HepG2 (cell line): ENCODE results near the gene ARSB. TPM values are rescaled to one million over a fixed set of nuclear protein-coding genes. Genes with fewer than 3 reads are reported as not detected.

ENCODE experiments used
- ATAC-seq: fragments of 200-7000 bp; cut with Tn5 transposase; 3 replicates; pipeline ENCODE4 v1.9.1; 2020; ENCODE audit warnings: mild to moderate bottlenecking, moderate library complexity
- BruUV-seq: library from RNA; stranded (reverse); fragments of 400-500 nt; replicated peaks from 2 replicates; lab custom pipeline; 2021; lab: Mats Ljungman, UMichigan
- CTCF ChIA-PET: fragments of 300-600 bp; formaldehyde crosslinking; extraction: SDS; loops from one replicate; lab custom pipeline; 2021; ENCODE audit warnings: low total read pairs, inconsistent platforms, low intra/inter-chr PET ratio; lab: Yijun Ruan, JAX
- POLR2A ChIA-PET: fragments of 350-600 bp; sonication (Branson Sonifier 250); formaldehyde crosslinking; loops from one replicate; lab custom pipeline; 2020; ENCODE audit warnings: antibody characterized with exemption, inconsistent platforms; lab: Yijun Ruan, JAX
- DNase-seq: peaks from one replicate; pipeline ENCODE4 v3.0.0-alpha.2; 2015; ENCODE audit warnings: low spot score
- FAIRE-seq: peaks from 3 replicates; lab custom pipeline; 2011; peaks lifted over from hg19 to GRCh38; lab: Jason Lieb, UNC
- H2AFZ ChIP-seq: one replicate; pipeline ENCODE4 v1.6.1; 2011; ENCODE audit warnings: low read length, inconsistent platforms
- H3K27ac ChIP-seq: fragments of 300-600 bp; 3 replicates; pipeline ENCODE4 v1.8.0; 2011; ENCODE audit warnings: mixed run types, mild to moderate bottlenecking, mixed read lengths, low read length, inconsistent platforms; ENCODE audit not compliant: insufficient read depth; ENCODE audit errors: extremely low read length
- H3K27me3 ChIP-seq, 2 experiments: fragments of 200-600 bp in 1 of 2; 2 replicates in 1 of 2; 3 replicates in 1 of 2; pipeline versions ENCODE4 v1.6.0 to v1.8.0; 2011; ENCODE audit warnings: low read length in 2 of 2, mild to moderate bottlenecking in 2 of 2, moderate library complexity in 2 of 2, inconsistent platforms in 1 of 2; ENCODE audit not compliant: insufficient read depth in 2 of 2, control insufficient read depth in 1 of 2
- H3K36me3 ChIP-seq, 2 experiments: fragments of 200-600 bp in 1 of 2; replicated peaks in 1 of 2; 2 replicates in 1 of 2; 3 replicates in 1 of 2; pipeline versions ENCODE4 v1.5.1 to v1.8.0; 2011; ENCODE audit warnings: low read length in 2 of 2, inconsistent platforms in 1 of 2; ENCODE audit not compliant: insufficient read depth in 2 of 2, control insufficient read depth in 1 of 2
- H3K4me1 ChIP-seq: 2 replicates; pipeline ENCODE4 v1.5.1; 2012; ENCODE audit warnings: low read length, inconsistent platforms; ENCODE audit not compliant: insufficient read depth
- H3K4me2 ChIP-seq: 2 replicates; pipeline ENCODE4 v1.6.0; 2011; ENCODE audit warnings: low read depth, low read length, inconsistent platforms
- H3K4me3 ChIP-seq, 3 experiments: fragments of 200-600 bp in 1 of 3; sonication (generic), shearing (Covaris generic) in 1 of 3; replicated peaks in 1 of 3; 2 replicates each; pipeline ENCODE4 v1.5.1; 2011 to 2016; ENCODE audit warnings: low read length in 3 of 3, inconsistent platforms in 2 of 3, low read depth in 2 of 3, mild to moderate bottlenecking in 2 of 3, control low read depth in 1 of 3, mixed read lengths in 1 of 3; ENCODE audit not compliant: insufficient read depth in 1 of 3
- H3K79me2 ChIP-seq: one replicate; pipeline ENCODE4 v1.6.1; 2011; ENCODE audit warnings: low read length, inconsistent platforms; ENCODE audit not compliant: insufficient read depth
- H3K9ac ChIP-seq: 2 replicates; pipeline ENCODE4 v1.6.0; 2011; ENCODE audit warnings: mild to moderate bottlenecking, low read depth, low read length, inconsistent platforms; ENCODE audit not compliant: insufficient read depth
- H3K9me3 ChIP-seq: 2 replicates; pipeline ENCODE4 v1.5.1; 2012; ENCODE audit warnings: mild to moderate bottlenecking, low read length
- H4K20me1 ChIP-seq: 2 replicates; pipeline ENCODE4 v1.6.0; 2011; ENCODE audit warnings: inconsistent platforms, mild to moderate bottlenecking, low read length, moderate library complexity; ENCODE audit not compliant: insufficient read depth
- CEBPB ChIP-seq: IDR thresholded peaks from 2 replicates; pipeline ENCODE4 v1.6.1; 2011; ENCODE audit warnings: low read depth, low read length, improper control_type of control experiment, borderline replicate concordance
- CEBPG ChIP-seq: IDR thresholded peaks from 2 replicates; pipeline ENCODE4 v1.6.1; 2016
- CREBL2 ChIP-seq: sonication (generic); formaldehyde crosslinking; IDR thresholded peaks from 2 replicates; pipeline ENCODE4 v1.8.1; 2023; ENCODE audit warnings: missing genetic modification reagents, mild to moderate bottlenecking, borderline replicate concordance
- CREM ChIP-seq, 2 experiments: sonication (generic) in 1 of 2; formaldehyde crosslinking in 1 of 2; IDR thresholded peaks; 2 replicates each; pipeline versions ENCODE4 v1.4.0 to v1.6.1; 2016 to 2020; ENCODE audit warnings: antibody characterized with exemption in 1 of 2, mild to moderate bottlenecking in 1 of 2, missing genetic modification reagents in 1 of 2
- KLF16 ChIP-seq, 2 experiments: sonication (generic) in 1 of 2; formaldehyde crosslinking in 1 of 2; IDR thresholded peaks; 2 replicates each; pipeline versions ENCODE4 v1.6.1 to v1.8.0; 2016 to 2023; ENCODE audit warnings: missing genetic modification reagents in 2 of 2, missing compliant biosample characterization in 1 of 2
- MED1 ChIP-seq: sonication (generic); formaldehyde crosslinking; IDR thresholded peaks from 2 replicates; pipeline ENCODE4 v1.4.0; 2020; ENCODE audit warnings: missing genetic modification reagents
- RCOR2 ChIP-seq: IDR thresholded peaks from 2 replicates; pipeline ENCODE4 v1.6.1; 2016; ENCODE audit warnings: missing biosample characterization, missing genetic modification reagents
- SIX4 ChIP-seq: sonication (generic); formaldehyde crosslinking; IDR thresholded peaks from 2 replicates; pipeline ENCODE4 v1.4.0; 2020; ENCODE audit warnings: missing genetic modification reagents
- SMAD3 ChIP-seq: sonication (generic); formaldehyde crosslinking; IDR thresholded peaks from 2 replicates; pipeline ENCODE4 v1.4.0; 2020; ENCODE audit warnings: missing genetic modification reagents
- TBX3 ChIP-seq: fragments of 450-650 bp; IDR thresholded peaks from 2 replicates; pipeline ENCODE4 v1.6.1; 2017; ENCODE audit warnings: antibody characterized with exemption, mild to moderate bottlenecking, inconsistent platforms, borderline replicate concordance
- THAP11 ChIP-seq: IDR thresholded peaks from 2 replicates; pipeline ENCODE4 v1.6.1; 2016; ENCODE audit warnings: missing biosample characterization, missing genetic modification reagents
- whole genome bisulfite sequencing: methylation state at CpG from one replicate; pipeline ENCODE4 v1.1.6; 2017; ENCODE audit warnings: low lambda C conversion rate; 5-methylcytosine and 5-hydroxymethylcytosine counted together
- in situ Hi-C: cut with HindIII; loops from 2 replicates; pipeline ENCODE4 v1.10.0; 2017; ENCODE audit warnings: low pct_unique_long_range_greater_than_20kb; ENCODE audit not compliant: extremely low pct_ligation_motif_present
- intact Hi-C: fragments of 100-400 bp; cut with micrococcal nuclease; formaldehyde crosslinking; loops from one replicate; pipeline ENCODE4 v1.10.0; 2022; ENCODE audit not compliant: unreplicated experiment
- polyA plus RNA-seq, 8 experiments: library from polyadenylated mRNA; depleted of rRNA in 3 of 8; stranded (reverse) in 7 of 8; unstranded in 1 of 8; fragments of >200 nt; fragmentation: Illumina TruSeq in 4 of 8; extraction: Trizol in 4 of 8; gene quantifications; 2 replicates each; pipeline versions ENCODE4 v1.2.1 to v1.2.3, GENCODE V29; 2011 to 2016; ENCODE audit warnings: low read depth in 4 of 8, missing spikeins in 1 of 8, mixed read lengths in 1 of 8; ENCODE audit not compliant: insufficient read depth in 1 of 8
- total RNA-seq, 5 experiments: library from RNA; depleted of rRNA; stranded (reverse); fragments of >200 nt; fragmentation: Illumina TruSeq; extraction: Trizol; gene quantifications; 2 replicates each; pipeline ENCODE4 v1.2.3, GENCODE V29; 2016; ENCODE audit warnings: low read depth in 1 of 5
- TF ChIP-seq, protein P1 (sequence below): IDR thresholded peaks from 2 replicates; pipeline ENCODE4 v1.6.1; 2016; ENCODE audit warnings: low read depth
- TF ChIP-seq, protein P2 (sequence below): sonication (generic); formaldehyde crosslinking; conservative IDR thresholded peaks from 2 replicates; pipeline ENCODE4 v1.4.0; 2020; ENCODE audit warnings: missing genetic modification reagents
- TF ChIP-seq, protein P3 (sequence below): IDR thresholded peaks from 2 replicates; pipeline ENCODE4 v1.6.1; 2016; ENCODE audit warnings: missing compliant biosample characterization, missing genetic modification reagents, borderline replicate concordance
- TF ChIP-seq, protein P4 (sequence below): sonication (generic); formaldehyde crosslinking; IDR thresholded peaks from 2 replicates; pipeline ENCODE4 v1.4.0; 2020; ENCODE audit warnings: missing genetic modification reagents

The ARSB gene
- total and polyA plus RNA-seq, 2 of the 13 experiments (the other 11 are each of a cell fraction or from before 2014, with no cell fraction given): 52.6 to 66.4 TPM

DNA sequence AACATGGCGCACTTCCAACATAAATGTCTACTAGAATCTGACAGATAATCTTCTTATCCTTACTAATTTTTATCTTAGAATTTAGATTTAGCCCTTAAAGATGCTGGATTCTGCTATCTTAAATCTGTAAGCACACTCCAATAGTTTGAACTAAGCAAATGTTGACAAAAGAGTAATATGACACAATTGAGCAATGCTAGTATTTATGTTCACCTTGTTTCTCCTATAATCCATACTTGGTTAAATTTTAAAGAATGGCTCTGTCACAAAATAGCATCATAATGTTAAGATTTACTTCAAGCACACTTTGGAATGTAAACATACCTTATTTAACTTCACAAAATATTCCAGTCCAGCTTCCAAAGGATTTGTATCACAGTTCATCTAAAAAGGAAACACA, 38.8 kb upstream of the ARSB start:
- intact Hi-C loops (loop anchor here (2.0 to 10.0 kb wide), 5 partner anchors 122 to 441 kb away; no protein-coding TSS in a partner anchor), in situ Hi-C loops (loop anchor here (25.0 kb wide), 1 partner anchor 438 kb away; no protein-coding TSS in a partner anchor)
- DNase-seq: peak; percentile 49
- peaks cover 33% of the 10 kb centered on the region for H3K4me1 ChIP-seq
- ChIA-PET POLR2A (interaction anchor here (0.9 to 5.6 kb wide), 2 partner anchors 39 to 109 kb away, joined by 3 to 46 read pairs; partner anchors contain the start of gene ARSB), CTCF (interaction anchor here (1.8 to 2.4 kb wide), 3 partner anchors 86 to 177 kb away, joined by 8 to 53 read pairs (median 17); no protein-coding TSS in a partner anchor)
- no peaks in the 10 kb centered on the region for H3K36me3 ChIP-seq
- no peak overlapping the region for H3K27ac ChIP-seq
- peak; percentile 79 for FAIRE-seq
- WGBS: 62% methylated on average over 1 of the region's 1 CpG
- H2AFZ ChIP-seq: no peak overlapping the region
- no peaks in the 10 kb centered on the region for H3K79me2 ChIP-seq
- peak; percentile 74 for ATAC-seq
- H4K20me1 ChIP-seq: no peaks in the 10 kb centered on the region
- no peak overlapping the region for H3K4me2 ChIP-seq
- no TSS peak for BruUV-seq
- H3K4me3 ChIP-seq: no peak overlapping the region
- H3K27me3 ChIP-seq: no peaks in the 10 kb centered on the region
- no peak overlapping the region for H3K9ac ChIP-seq
- H3K9me3 ChIP-seq: no peaks in the 10 kb centered on the region
- TF ChIP-seq, protein P1, sequence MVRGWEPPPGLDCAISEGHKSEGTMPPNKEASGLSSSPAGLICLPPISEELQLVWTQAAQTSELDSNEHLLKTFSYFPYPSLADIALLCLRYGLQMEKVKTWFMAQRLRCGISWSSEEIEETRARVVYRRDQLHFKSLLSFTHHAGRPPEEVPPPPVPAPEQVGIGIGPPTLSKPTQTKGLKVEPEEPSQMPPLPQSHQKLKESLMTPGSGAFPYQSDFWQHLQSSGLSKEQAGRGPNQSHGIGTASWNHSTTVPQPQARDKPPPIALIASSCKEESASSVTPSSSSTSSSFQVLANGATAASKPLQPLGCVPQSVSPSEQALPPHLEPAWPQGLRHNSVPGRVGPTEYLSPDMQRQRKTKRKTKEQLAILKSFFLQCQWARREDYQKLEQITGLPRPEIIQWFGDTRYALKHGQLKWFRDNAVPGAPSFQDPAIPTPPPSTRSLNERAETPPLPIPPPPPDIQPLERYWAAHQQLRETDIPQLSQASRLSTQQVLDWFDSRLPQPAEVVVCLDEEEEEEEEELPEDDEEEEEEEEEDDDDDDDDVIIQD (CRISPR knock-in tag): peak; percentile 38; the same call in 1 of the 2 replicates
- TF ChIP-seq, protein P2, sequence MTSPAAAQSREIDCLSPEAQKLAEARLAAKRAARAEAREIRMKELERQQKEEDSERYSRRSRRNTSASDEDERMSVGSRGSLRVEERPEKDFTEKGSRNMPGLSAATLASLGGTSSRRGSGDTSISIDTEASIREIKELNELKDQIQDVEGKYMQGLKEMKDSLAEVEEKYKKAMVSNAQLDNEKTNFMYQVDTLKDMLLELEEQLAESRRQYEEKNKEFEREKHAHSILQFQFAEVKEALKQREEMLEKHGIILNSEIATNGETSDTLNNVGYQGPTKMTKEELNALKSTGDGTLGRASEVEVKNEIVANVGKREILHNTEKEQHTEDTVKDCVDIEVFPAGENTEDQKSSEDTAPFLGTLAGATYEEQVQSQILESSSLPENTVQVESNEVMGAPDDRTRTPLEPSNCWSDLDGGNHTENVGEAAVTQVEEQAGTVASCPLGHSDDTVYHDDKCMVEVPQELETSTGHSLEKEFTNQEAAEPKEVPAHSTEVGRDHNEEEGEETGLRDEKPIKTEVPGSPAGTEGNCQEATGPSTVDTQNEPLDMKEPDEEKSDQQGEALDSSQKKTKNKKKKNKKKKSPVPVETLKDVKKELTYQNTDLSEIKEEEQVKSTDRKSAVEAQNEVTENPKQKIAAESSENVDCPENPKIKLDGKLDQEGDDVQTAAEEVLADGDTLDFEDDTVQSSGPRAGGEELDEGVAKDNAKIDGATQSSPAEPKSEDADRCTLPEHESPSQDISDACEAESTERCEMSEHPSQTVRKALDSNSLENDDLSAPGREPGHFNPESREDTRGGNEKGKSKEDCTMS (CRISPR knock-in tag): no peak
- TF ChIP-seq TBX3: peak; percentile 84
- no peak for TF ChIP-seq CREBL2 (CRISPR knock-in tag)
- peak in 1 of 2 experiments; percentile 80; a peak in 1 of 4 replicates for TF ChIP-seq KLF16 (CRISPR knock-in tag; IDR thresholded peaks at IDR 0.05)
- TF ChIP-seq RCOR2 (CRISPR knock-in tag): peak; percentile 87
- TF ChIP-seq MED1 (CRISPR knock-in tag): peak; percentile 47; the same call in 1 of the 2 replicates
- peak; percentile 56; the same call in 1 of the 2 replicates for TF ChIP-seq THAP11 (CRISPR knock-in tag)
- TF ChIP-seq CEBPG (CRISPR knock-in tag): peak; percentile 80
- TF ChIP-seq CEBPB: peak; percentile 82; the same call in 1 of the 2 replicates
- TF ChIP-seq SIX4 (CRISPR knock-in tag): peak; percentile 91
- TF ChIP-seq, protein P3, sequence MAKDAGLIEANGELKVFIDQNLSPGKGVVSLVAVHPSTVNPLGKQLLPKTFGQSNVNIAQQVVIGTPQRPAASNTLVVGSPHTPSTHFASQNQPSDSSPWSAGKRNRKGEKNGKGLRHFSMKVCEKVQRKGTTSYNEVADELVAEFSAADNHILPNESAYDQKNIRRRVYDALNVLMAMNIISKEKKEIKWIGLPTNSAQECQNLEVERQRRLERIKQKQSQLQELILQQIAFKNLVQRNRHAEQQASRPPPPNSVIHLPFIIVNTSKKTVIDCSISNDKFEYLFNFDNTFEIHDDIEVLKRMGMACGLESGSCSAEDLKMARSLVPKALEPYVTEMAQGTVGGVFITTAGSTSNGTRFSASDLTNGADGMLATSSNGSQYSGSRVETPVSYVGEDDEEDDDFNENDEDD (CRISPR knock-in tag): no peak
- TF ChIP-seq CREM (IDR thresholded peaks at IDR 0.05): peak; percentile 71
- no peak for TF ChIP-seq CREM (CRISPR knock-in tag; IDR thresholded peaks at IDR 0.05)
- TF ChIP-seq, protein P4, sequence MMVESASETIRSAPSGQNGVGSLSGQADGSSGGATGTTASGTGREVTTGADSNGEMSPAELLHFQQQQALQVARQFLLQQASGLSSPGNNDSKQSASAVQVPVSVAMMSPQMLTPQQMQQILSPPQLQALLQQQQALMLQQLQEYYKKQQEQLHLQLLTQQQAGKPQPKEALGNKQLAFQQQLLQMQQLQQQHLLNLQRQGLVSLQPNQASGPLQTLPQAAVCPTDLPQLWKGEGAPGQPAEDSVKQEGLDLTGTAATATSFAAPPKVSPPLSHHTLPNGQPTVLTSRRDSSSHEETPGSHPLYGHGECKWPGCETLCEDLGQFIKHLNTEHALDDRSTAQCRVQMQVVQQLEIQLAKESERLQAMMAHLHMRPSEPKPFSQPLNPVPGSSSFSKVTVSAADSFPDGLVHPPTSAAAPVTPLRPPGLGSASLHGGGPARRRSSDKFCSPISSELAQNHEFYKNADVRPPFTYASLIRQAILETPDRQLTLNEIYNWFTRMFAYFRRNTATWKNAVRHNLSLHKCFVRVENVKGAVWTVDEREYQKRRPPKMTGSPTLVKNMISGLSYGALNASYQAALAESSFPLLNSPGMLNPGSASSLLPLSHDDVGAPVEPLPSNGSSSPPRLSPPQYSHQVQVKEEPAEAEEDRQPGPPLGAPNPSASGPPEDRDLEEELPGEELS (CRISPR knock-in tag): peak; percentile 53; the same call in 1 of the 2 replicates
- 0 out of 2 replicates have a peak, but pooled peaks have one; percentile 44 for TF ChIP-seq SMAD3
